MG63 (cell line): ENCODE results near the gene GFRA1. TPM values are rescaled to one million over a fixed set of nuclear protein-coding genes. Genes with fewer than 3 reads are reported as not detected.

Source experiments
- DNase-seq: peaks from one replicate; pipeline ENCODE4 v3.0.0-alpha.2; 2020
- H3K27me3 ChIP-seq: fragments of 250-450 bp; sonication (Bioruptor Pico); 2 replicates; pipeline ENCODE4 v1.5.1; 2020; ENCODE audit warnings: mild to moderate bottlenecking, moderate library complexity
- H3K36me3 ChIP-seq: fragments of 250-450 bp; sonication (Bioruptor Pico); 2 replicates; pipeline ENCODE4 v1.5.1; 2020; ENCODE audit warnings: mild to moderate bottlenecking, moderate library complexity
- H3K4me3 ChIP-seq: fragments of 250-450 bp; sonication (Bioruptor Pico); 2 replicates; pipeline ENCODE4 v1.5.1; 2020; ENCODE audit warnings: mild to moderate bottlenecking, moderate library complexity
- H3K9me3 ChIP-seq: fragments of 250-450 bp; sonication (Bioruptor Pico); 2 replicates; pipeline ENCODE4 v1.5.1; 2020; ENCODE audit warnings: mild to moderate bottlenecking, moderate library complexity
- total RNA-seq: library from RNA; depleted of rRNA; stranded (reverse); fragments of >200 nt; shearing (Covaris generic); gene quantifications from 2 replicates; pipeline ENCODE4 v1.2.3, GENCODE V29; 2014; ENCODE audit warnings: low replicate concordance

GFRA1 gene
- total RNA-seq, 1 experiment from 2014 or later: 47.6 TPM

- DNase-seq: no peak
- no peaks in the 10 kb centered on the region for H3K9me3 ChIP-seq
These were observed 16.9 kb downstream of the GFRA1 start for GRCh38 chr10:116255886-116256751.

DNA sequence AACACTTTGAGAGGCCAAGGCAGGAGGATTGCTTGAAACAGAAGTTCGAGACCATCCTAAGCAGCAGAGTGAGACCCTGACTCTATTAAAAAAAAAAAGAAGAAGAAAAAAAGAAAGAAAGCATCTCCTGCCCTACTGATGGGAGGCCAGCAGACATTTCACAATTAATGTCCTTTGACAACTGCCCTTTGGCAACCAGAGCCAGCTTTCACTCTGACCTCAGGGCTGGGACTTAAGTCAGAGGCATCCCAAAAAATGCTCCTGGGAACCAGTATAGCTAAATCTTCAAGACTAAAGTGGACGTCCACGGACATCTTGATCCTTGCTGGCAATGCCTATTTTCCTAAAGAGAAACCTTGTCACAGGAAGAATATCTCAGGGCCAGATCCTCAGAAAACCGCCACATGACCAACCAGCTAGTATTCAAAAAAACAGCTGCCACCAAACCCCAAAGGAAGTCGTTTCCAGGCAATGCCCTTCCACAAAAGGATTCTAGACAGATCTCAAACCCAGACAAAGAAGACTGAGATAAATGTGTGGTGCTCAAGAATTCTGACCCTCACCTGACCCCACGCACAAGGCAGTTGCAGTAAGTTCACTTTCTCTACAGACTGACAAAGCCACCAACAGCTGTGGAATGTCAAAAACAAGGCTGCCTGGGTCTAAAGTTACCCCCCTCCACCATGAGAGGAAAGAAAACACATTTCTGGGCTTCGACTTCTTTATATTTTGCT lies 18.4 kb downstream of the GFRA1 start:
- Histone ChIP-seq H3K9me3 (no peaks in the 10 kb centered on the region), H3K4me3 (no peak overlapping the region), H3K27me3 (no peaks in the 10 kb centered on the region), H3K36me3 (no peaks in the 10 kb centered on the region)
- DNase-seq: no peak

More at GRCh38 chr10:116255886-116256751, 16.9 kb downstream of the GFRA1 start:
- H3K27me3 ChIP-seq: no peaks in the 10 kb centered on the region
- H3K36me3 ChIP-seq: no peaks in the 10 kb centered on the region
- H3K4me3 ChIP-seq: no peak overlapping the region

DNA sequence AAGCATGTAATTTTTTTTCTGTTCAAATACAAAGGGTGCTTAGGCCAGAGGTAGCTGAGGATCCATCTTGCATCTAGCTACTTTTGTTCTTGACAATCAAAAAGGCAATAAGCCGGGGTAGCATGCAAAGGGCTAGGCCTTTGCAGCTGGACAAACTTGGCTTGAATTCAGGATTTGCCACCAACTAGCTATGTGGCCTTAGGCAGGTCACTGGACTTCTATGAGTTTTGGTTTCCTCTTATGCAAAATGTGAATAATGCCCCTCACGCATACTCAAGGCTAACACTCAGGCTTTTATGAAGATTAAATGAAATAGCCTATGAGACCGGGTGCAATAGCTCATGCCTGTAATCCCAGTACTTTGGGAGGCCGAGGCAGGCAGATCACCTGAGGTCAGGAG lies 19.3 kb downstream of the GFRA1 start:
- H3K4me3 ChIP-seq: no peak overlapping the region
- no peaks in the 10 kb centered on the region for H3K27me3 ChIP-seq
- H3K36me3 ChIP-seq: no peaks in the 10 kb centered on the region
- H3K9me3 ChIP-seq: no peaks in the 10 kb centered on the region
- DNase-seq: no peak

DNA sequence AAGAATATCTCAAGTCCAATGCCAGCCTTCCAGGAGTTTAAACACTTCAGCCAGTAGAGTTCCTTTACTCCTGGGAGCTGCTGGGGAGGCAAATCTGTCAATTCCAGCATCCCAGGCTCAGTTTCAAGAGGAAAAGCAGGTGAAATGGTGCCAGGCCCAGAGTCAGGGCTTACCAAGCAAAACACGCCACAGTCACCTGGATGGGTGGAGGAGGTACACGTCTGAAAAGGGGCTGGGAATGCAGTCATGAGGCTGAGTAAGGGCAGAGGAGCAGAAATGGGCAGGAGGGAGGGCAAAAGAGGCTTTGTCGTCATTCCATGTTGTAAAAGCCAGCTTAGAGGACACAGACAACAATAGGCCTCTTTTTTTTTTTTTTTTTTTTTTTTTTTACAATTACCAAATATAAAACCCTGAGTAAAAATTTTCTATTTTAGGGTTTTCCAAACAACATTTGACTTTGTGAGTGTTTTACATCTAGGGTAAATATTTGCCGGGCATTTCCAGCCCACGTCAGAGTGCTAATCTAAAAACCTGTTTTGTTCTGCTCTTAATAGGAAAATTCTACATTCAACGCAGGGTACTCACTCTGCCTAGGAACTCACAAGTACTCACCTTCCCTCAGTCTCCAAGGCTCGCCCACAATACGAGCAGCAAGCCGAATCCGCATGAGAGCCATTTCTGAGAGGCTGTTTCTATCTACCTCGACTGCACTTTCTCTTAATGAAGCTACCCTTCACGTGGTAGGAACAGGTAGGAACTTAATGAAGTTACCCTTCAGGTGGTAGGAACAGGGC lies 21.2 kb downstream of the GFRA1 start:
- DNase-seq: no peak
- no peaks in the 10 kb centered on the region for H3K36me3 ChIP-seq
- H3K4me3 ChIP-seq: no peak overlapping the region
- no peaks in the 10 kb centered on the region for H3K27me3 ChIP-seq
- H3K9me3 ChIP-seq: no peaks in the 10 kb centered on the region

DNA sequence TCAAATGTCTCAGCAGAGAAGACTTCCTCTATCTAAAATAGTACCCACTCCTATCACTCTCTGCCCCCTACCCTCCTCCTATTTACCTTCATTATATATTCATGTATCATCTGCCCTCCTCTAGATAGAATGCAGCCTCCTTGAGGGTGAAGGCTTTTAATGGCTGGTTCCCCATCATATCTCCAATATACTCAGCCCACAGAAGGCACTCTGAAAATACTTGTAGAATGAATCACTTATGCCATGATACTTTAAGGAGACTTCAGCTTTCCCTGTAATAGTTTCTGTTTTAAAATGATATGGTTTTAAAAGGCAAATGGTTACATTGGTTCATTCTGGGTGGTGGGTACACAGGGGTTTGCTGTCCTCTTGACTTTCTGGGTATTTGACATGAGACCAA lies 25.3 kb downstream of the GFRA1 start:
- Histone ChIP-seq H3K9me3 (no peaks in the 10 kb centered on the region), H3K4me3 (no peak overlapping the region), H3K36me3 (no peaks in the 10 kb centered on the region), H3K27me3 (no peaks in the 10 kb centered on the region)
- no peak for DNase-seq

DNA sequence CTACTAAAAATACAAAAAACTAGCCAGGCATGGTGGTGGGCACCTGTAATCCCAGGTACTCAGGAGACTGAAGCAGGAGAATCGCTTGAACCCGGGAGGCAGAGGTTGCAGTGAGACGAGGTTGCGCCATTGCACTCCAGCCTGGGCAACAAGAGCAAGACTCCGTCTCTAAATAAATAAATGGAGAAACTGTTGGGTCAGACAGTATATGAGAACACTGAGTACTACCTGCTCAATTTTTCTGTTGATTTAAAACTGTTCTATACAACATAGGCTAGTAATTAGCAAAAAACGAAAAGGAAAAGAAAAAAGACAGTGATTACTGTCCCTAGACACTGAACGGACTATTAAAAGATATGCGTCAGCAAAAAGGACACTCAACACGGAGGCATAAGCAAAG lies 26.7 kb downstream of the GFRA1 start:
- no peak for DNase-seq
- H3K27me3 ChIP-seq: no peaks in the 10 kb centered on the region
- no peaks in the 10 kb centered on the region for H3K36me3 ChIP-seq
- H3K9me3 ChIP-seq: no peaks in the 10 kb centered on the region
- H3K4me3 ChIP-seq: no peak overlapping the region

DNA sequence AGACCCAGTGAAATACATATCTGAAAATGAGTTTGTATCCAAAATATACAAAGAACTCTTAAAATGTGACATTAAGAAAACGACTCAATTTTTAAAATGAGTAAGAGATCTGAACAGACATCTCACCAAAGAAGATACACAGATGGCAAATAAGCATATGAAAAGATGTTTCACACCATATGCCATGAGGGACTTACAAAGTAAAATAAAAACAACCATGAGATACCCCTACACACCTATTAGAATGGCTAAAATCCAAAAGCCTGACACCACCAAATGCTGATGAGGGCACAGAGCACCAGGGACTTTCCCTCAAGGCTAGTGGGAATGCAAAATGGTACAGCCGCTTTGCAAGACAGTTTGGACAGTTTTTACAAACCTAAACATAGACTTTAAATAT lies 27.9 kb downstream of the GFRA1 start:
- Histone ChIP-seq H3K4me3 (no peak overlapping the region), H3K9me3 (no peaks in the 10 kb centered on the region), H3K36me3 (no peaks in the 10 kb centered on the region), H3K27me3 (no peaks in the 10 kb centered on the region)
- DNase-seq: no peak

DNA sequence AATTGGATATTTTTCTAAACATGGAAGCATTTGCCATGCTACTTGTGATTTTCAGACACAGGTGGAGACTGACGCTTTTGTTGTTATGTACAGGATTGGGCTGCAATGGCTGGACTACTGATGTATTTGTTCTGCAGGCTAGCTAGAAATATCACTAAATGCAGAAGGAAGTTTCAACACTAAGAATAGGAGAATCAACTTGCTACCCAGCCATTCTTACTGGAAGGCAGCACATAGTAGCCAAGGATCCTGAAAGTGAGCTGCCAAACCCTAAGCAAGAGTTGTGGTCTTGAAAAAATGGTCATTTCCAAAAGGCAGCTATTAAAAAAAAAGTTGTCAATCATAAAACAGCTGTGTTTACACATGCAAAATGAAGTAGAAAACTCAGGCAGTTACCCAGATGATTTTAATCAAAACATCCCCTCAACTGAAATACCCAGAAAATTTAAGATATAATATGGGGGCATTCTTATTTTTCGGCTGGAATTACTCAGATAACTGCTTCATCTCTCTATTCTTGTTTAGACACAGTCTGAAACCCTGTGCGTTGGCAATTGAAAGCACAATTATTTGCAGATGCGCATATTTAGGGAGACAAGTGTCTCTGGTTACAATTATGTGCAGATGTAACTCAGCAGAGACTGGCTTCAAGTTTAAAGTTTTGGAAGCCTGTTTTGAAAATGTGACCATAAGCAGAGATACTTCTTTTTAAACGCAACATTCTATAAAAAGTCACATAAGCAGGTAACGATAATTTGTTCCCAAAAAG lies 31.2 kb downstream of the GFRA1 start:
- Histone ChIP-seq H3K36me3 (no peaks in the 10 kb centered on the region), H3K4me3 (no peak overlapping the region), H3K27me3 (no peaks in the 10 kb centered on the region), H3K9me3 (no peaks in the 10 kb centered on the region)
- no peak for DNase-seq

GRCh38 chr10:116241085-116241484 lies 31.9 kb downstream of the GFRA1 start:
- no peaks in the 10 kb centered on the region for H3K27me3 ChIP-seq
- DNase-seq: no peak
- H3K36me3 ChIP-seq: no peaks in the 10 kb centered on the region
- H3K4me3 ChIP-seq: no peak overlapping the region
- H3K9me3 ChIP-seq: no peaks in the 10 kb centered on the region

GRCh38 chr10:116240157-116240950 lies 32.7 kb downstream of the GFRA1 start:
- Histone ChIP-seq H3K36me3 (no peaks in the 10 kb centered on the region), H3K27me3 (no peaks in the 10 kb centered on the region), H3K9me3 (no peaks in the 10 kb centered on the region), H3K4me3 (no peak overlapping the region)
- DNase-seq: no peak

DNA sequence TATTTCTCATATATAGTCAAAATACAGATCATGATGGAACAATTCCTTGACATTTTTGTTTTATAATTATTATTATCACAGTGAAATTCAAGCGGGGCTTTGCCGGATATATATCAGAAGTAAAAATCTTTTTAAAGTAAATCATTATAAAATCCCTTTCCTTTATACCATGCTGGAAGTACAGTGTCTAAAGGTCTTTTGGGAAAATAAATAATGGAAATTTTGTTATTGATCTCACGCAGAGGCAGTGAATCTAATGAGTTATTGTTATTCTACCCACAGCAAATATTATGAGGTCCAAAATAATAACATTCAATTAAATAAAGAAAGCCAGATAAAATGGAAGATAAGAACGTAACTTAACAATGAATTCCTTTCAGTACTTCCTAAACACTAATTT lies 33.8 kb downstream of the GFRA1 start:
- no peak for DNase-seq
- no peaks in the 10 kb centered on the region for H3K9me3 ChIP-seq
- H3K4me3 ChIP-seq: no peak overlapping the region
- no peaks in the 10 kb centered on the region for H3K27me3 ChIP-seq
- H3K36me3 ChIP-seq: no peaks in the 10 kb centered on the region

DNA sequence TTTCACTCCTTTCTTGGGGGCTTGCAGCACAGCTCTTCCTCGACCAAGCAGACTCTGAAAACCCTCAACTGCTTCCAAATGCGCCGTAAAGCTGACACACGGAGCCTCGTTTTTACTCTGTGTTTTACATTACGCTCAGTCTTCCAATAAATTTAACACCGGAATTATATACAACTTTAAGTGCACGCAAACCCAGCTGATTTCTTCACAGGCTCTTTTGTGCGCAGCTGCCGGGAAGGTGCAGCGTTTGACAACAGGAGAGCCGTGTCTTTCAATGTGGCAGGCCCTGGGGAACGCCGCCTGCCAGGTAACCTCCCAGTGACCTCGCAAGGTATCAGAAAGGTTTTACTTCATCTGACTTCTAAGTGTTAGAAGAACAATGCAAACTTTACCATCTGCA lies 35.0 kb downstream of the GFRA1 start:
- Histone ChIP-seq H3K27me3 (no peaks in the 10 kb centered on the region), H3K9me3 (no peaks in the 10 kb centered on the region), H3K4me3 (no peak overlapping the region), H3K36me3 (no peaks in the 10 kb centered on the region)
- no peak for DNase-seq

GRCh38 chr10:116237260-116237659 lies 35.7 kb downstream of the GFRA1 start:
- Histone ChIP-seq H3K9me3 (no peaks in the 10 kb centered on the region), H3K4me3 (no peak overlapping the region), H3K27me3 (no peaks in the 10 kb centered on the region), H3K36me3 (no peaks in the 10 kb centered on the region)
- DNase-seq: no peak

- H3K27me3 ChIP-seq: no peaks in the 10 kb centered on the region
- no peak overlapping the region for H3K4me3 ChIP-seq
- no peaks in the 10 kb centered on the region for H3K36me3 ChIP-seq
- no peak for DNase-seq
- no peaks in the 10 kb centered on the region for H3K9me3 ChIP-seq
These were observed 39.8 kb downstream of the GFRA1 start for GRCh38 chr10:116233230-116233629.

- Histone ChIP-seq H3K4me3 (no peak overlapping the region), H3K9me3 (no peaks in the 10 kb centered on the region), H3K27me3 (no peaks in the 10 kb centered on the region), H3K36me3 (no peaks in the 10 kb centered on the region)
- DNase-seq: no peak
These were observed 40.4 kb downstream of the GFRA1 start for GRCh38 chr10:116232613-116233012.

DNA sequence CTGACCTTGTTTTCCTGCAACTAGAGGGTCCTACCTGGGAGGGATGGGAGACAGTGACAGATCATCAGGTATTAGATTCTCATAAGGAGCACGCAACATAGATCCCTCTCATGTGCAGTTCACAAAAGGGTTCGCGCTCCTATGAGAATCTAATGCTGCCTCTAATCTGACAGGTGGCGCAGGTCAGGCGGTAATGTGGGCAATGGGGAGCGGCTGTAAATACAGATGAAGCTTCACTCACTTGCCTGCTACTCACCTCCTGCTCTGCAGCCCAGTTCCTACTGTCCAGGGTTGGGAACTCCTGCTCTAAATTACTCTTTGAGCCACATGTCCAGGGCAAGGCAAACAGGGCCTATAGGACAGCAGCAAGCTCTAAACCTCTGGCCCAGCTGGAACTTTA lies 46.2 kb downstream of the GFRA1 start:
- DNase-seq: no peak
- no peaks in the 10 kb centered on the region for H3K9me3 ChIP-seq
- H3K27me3 ChIP-seq: no peaks in the 10 kb centered on the region
- no peak overlapping the region for H3K4me3 ChIP-seq
- no peaks in the 10 kb centered on the region for H3K36me3 ChIP-seq
